Non-pigmented ciliary epithelial cell (primary cell): Measurements from ENCODE around the gene MFN1.

Experiments used
- DNase-seq: peaks from one replicate; pipeline ENCODE4 v3.0.0-alpha.2; 2010; ENCODE audit warnings: low read depth

MFN1 gene

DNA sequence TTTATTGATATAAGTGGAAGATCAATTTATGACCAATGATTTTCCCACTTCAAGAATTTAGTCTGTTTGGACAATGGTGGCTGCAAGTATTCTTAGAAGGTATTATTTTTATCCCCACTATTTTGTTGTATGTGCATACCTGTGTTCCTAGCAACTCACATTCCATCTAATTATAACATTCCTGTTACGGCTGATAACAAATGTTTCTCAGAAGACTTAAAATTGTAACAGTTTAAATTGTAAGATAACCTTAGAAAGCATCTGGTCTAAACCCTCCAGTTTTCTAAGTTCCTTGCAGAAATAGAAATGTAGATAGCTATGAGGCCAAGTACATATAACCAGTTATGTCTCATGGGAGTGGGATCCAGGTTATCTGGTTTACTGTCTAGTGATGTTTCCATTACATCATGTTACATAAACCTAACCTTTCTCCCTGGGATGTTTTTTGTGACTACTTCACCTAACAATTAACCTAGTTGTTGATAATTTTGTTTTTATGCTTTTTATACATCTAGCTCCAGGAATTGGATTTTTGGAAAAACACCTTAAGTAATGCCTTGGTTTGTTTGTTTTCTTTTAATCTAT, 11.1 kb upstream of the MFN1 start:
- DNase-seq: no peak

DNA sequence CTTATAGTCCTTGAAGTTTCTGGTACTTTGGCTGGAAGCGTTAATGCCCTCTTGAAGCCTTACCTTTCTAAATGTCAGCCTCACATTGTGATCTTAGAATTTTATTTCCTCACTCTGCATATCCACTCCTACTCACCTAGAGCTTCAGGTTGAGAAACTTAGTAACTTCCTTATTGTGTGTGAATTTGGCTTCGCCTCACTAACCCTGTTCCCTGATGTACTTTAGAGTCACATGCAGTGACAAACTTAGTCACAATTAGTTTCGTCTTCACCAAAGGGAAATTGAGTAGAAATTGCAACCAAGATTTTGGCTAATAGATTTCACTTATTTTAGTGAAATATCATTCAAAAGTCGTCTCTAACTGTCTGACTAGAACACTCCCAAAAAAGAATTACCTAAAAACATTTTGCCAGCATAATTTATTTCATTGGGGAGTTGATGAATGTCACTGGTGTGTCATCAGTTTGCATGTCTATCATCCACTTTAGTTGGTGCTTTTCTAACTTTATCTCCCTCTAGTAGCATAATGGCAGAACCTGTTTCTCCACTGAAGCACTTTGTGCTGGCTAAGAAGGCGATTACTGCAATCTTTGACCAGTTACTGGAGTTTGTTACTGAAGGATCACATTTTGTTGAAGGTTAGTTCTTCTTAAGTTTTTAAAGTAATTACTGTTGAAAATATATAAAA, 960 bp downstream of the MFN1 start:
- DNase-seq: no peak

DNA sequence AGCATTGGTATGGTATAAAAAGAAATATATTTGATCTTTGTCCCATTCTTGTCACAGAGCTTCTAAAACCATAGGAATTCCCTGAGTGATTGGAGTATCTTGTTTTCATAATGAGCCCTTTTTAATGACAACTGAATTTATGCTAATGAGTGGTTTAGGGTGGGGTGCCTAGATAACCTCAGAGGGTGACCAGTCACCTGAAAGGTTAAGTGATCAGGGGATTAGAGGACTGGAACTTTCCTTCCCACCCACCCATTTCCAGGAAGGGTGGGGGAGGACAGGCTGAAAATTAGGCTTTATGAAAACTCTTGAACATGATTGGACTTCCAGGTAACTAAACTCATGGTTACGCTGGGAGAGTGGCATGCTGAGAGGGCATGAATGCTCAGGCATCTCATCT, 8.5 kb downstream of the MFN1 start:
- DNase-seq: no peak

DNA sequence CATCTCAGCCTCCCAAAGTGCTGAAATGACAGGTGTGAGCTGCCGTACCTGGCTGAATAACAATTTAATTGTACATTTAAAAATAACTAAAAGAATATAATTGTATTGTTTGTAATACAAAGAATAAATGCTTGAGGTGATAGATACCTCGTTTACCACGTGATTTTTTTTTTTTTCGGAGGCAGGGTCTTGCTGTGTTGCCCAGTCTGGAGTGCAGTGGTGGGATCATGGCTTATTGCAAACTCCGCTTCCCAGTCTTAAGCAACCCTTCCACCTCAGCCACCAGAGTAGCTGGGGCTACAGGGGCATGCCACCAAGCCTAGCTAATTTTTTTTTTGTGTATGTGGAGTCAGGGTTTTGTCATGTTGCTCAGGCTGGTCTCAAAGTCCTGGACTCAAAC, 15.8 kb downstream of the MFN1 start:
- no peak for DNase-seq

DNA sequence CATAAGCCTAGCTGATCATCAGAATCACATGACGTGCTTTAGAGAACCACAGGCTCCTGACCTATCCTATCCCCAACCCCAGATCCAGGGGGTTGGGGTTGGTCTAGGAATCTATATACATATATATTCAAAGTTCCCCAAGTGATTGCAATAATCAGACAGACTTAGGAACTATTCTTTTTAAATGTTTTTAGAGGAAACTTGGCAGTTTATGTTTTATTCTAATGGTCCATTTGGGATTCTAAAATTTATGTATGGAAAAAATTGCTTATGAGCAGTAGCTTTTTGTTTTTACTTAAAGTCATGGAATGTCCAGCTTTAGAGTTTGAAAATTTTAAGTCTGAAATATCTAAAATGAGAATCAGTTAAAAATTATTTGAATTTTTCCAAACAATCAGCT, 22.1 kb downstream of the MFN1 start:
- DNase-seq: no peak

DNA sequence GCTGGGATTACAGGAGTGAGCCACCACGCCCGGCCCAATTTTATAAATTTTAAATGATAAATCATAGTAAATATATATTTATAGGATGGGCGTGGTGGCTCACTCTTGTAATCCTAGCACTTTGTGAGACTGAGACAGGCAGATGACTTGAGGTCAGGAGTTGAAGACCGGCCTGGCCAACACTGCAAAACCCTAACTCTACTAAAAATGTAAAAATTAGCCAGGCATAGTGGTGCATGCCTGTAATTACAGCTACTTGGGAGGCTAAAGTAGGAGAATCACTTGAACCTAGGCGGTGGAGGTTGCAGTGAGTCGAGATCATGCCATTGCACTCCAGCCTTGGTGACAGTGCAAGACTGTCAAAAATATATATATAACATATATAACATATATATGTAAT, 26.4 kb downstream of the MFN1 start:
- DNase-seq: no peak

DNA sequence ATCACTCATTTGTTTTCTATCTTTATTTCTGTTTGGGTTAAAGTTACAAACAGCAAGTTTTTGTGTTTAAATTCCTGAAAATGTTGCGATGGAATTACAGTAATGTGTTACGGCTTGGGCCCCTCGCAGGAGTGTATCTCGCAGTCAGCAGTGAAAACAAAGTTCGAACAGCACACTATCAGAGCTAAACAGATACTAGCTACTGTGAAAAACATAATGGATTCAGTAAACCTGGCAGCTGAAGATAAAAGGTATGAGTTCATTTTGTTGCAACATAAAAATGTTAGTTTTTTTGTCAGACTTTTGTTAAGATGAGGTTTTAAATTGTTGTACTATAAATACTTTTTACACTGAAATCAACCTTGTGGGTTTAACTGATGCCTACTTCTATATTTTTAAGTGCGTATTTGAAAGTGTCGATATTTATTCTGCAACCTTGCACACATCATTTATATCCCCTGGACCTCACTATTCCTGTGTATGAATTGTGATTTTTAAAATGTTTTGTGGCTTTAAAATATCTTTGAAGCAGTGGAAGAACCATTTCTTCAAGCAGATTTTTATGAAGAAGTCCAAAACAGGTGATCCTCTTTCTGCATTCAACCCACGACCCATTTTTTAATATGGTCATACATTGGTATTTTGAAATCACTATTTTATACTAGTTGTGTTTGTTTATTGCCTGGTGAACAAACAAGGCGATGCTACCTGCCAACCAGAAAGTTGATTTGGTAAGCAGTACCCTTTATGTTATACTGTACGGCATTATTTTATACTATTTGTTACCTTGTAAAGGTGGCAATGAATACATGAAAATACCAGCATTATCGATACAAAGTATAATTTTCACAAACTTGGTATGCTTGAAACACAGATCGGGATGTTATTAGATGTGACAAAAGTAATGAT, 27.8 kb downstream of the MFN1 start:
- no peak for DNase-seq

DNA sequence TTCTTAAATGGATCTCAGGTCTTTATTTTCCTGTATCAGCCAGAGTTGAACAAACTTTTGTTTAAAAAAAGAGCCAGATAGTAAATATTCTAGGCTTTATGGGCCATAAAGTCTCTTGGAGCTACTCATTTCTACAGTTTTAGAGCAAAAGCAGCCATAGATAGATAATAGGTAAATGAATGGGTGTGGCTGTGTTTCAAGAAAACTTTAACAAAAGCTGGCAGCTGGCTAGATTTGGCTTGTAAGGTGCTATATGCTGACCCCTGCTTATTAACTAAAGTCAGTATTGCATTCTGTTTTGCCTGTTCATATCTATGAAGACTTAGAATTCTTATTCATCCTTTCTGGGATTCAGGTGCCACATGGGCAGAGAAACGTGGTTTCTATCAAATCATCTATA, 29.0 kb downstream of the MFN1 start:
- no peak for DNase-seq

DNA sequence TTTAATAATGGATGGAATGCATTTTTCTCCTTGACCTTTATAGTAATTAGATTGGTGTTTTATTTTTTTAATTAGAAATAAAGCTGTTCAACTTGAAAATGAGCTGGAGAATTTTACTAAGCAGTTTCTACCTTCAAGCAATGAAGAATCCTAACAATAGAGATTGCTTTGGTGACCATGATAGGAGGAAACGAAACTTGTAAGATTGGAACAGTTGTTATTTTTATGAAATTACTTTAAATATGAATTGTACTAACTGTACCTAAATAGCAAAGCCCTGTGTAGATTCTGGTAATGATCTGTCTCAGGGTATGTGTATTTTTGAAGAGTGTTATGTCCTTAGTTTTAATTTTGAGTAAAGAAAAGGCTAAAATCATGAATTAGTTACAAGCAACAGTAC, 44.4 kb downstream of the MFN1 start:
- DNase-seq: no peak

DNA sequence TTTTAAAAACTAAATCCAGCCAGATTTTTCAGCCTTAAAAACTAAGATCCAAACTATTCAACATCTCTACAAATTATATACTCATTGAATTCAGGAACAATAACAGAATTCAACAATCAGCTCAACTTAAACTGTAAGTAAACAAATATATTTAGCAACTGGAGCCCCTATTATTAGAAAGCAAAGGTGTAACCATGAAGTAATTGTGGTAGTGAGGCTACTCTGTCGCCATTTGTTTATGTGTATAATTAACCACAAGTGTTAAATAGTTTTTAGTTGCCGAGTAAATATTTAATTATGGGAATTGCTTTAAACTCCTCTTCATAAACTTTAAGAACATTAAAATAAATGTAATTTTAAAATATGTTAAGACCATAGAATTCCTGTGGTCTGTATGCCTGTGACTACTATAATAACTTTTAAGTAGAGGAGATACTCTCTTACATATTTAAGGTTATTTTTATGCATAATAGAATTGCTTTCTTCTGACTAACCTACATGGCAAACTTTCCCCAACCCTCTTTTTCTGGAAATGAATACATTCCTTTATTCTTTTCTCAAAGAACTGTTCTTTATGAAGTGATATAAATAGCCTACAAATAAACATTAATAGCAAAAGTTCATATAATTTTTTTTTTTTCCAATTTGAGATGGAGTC, 51.2 kb downstream of the MFN1 start:
- peak; percentile 30 for DNase-seq

DNA sequence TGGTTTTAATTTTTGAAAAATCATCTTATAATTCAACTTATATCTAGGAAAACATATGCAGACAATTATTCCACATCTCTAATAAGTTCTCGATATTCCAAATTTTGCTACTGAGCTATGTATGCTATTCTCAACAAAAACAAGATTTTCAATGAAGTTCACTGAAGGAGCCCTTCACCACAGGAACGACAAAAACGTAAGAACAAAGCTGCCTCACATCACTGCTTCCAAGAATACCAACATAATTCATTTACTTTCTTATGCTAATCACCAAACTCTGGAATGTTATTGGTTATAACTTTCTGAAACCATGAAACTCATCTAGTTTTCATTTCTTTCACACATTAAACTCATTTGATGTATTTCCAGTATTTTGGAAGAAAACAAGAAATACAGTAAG, 54.1 kb downstream of the MFN1 start:
- no peak for DNase-seq

DNA sequence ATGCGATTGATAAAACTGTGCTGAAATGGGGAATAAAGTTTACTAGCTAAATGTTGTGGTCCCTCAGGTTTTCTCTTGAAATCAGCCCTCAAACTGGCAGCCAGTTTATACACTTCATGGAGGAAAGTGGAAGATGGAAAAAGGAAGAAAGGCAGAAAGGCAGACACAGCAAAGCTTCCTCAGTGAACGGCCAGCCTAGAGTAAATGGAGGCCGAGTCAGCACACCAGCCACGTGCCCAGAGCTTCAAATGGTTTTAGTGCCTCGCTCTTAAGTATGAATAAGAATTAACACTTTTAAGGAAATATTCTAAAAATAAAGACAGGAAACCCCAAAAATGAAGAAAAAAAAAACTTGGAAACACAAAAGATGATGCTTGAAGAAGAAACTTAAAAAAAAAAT, 55.5 kb downstream of the MFN1 start:
- no peak for DNase-seq

DNA sequence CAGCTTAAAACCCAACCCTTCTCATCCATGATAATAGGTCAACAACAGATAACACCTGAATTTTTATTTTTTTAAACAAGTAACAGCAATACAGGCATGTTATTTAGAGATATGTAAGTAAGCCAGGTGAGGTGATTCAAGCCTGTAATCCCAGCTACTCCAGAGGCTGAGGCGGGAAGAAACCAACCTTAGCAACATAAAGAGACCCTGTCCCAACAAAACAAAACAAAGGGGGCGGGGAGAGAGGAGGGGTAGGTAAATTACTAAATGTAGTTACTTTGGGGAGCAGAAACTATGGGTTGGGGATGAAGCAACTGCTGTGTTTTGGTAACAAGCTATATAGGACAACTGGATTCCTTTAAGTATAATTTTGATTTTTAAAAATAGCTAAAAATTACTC, 56.8 kb downstream of the MFN1 start:
- no peak for DNase-seq

DNA sequence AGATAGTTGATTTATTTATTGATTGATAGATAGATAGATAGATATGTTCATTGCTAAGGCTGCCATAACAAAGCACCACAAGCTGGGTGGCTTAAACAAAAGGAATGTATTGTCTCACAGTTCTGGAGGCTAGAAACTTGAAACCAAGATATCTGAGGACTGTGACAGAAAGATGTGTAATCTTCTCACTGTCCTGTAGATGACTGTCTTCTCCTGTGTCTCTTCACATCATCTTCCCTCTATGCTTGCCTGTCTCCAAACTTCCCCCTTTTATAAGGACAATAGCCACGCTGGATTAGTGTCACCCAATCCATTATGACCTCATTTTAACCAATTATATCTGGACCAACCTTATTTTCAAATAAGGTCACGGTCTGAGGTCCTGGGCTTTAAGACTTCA, 62.8 kb downstream of the MFN1 start:
- no peak for DNase-seq

DNA sequence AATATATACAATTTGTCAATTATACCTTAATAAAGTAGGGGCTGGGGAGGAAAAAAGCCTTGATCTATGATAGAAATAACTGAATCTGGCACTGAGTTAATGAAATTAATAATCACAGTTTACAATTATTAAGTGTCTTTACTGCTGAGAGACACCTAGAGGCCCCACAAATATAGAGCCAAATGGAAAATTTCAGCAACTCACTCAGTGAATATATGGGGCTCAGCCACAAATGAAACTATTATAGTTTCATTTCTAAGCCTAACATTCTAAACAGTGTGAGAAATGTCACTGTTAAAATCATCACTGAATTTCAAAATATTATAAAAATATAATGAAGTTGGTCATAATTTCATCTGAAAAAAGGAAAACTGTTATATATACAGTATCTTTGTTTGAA, 63.5 kb downstream of the MFN1 start:
- no peak for DNase-seq

DNA sequence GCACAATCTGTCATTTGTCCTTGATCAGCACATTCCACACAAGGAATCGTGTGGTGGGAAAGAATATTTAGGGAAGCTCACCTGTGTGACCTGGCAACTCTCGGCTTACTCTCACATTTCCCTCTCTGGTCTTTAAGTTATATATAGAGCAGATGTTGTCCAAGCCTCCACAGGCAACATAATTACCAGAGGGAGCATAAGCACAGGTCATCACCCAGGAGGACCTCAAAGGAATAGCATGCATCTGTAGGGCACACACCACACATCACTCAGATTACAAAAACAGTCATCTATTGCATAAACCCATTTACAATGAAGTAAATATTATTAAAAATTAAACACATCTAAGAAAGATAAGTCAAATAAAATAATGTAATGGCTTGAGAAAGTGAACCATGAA, 67.3 kb downstream of the MFN1 start:
- no peak for DNase-seq

DNA sequence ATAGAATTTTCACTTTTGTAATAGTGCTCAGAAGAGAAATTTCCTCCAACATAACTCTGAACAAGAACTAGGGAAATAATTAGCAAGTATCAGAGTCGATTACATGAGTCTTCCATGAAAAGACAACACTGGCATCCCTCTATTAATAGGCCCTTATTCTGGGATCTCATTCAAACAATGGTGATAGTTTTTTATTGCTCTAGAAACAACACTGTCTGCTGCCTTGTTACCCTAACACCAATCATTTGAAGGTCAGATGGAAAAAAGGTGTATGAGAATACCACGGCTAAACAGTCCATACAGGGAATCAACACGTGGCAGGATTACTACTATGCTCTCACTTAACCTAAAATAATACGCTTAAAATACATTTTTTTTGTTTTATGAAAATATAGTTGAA, 67.9 kb downstream of the MFN1 start:
- DNase-seq: no peak

DNA sequence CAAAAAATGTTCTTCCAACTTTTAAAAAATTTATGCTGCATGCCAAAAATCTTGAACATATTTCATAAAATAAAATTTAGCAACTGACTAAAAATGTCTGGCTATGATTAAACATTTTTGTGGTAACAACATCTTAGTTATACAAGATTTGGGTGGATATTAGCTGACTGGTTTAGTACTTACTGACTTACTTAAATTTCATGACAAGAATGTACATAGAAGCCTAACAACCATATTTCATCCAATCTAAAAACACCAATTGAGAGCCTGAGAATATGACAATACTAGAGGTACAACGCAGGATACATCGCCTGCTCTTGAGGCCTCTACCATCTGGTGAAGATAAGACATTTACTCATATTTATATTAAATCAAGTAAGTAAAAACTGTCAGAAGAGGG, 69.2 kb downstream of the MFN1 start:
- no peak for DNase-seq

DNA sequence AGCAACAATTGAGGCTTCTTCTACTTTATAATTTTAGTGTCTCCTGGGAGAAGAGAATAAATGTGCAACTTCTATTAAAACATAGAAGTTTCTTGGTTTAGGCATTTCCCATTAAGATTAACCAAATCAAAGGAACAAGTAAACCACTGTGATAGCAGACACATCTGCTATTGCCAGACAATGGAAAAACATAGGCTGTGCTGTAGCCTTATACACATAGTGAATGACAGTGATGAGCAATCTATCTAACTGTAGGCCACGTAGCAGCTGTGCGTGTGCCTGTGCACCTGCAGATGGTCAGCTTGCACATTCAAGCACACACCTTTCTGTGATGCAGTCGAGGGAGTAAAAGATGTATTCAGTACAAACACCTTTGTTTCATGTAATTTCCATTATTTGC, 71.1 kb downstream of the MFN1 start:
- no peak for DNase-seq

DNA sequence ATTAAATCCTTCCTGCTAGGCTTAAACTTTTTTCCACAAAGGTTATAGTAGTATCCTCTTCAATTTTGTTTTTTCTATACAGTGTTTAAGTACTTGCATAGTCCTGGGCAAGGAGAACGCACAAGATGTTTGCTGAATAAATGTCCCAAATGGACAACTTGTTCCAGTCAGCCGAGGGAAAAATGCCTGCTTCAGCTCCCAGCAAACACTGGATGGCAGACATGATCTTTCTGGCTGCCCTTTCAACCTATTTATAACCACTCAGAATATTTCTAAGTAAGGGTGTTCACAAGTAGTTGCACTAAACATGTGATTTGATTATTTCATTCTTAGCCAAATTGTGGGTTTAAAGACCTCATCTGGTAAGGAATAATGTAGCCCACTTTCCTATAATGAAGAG, 74.0 kb downstream of the MFN1 start:
- no peak for DNase-seq

DNA sequence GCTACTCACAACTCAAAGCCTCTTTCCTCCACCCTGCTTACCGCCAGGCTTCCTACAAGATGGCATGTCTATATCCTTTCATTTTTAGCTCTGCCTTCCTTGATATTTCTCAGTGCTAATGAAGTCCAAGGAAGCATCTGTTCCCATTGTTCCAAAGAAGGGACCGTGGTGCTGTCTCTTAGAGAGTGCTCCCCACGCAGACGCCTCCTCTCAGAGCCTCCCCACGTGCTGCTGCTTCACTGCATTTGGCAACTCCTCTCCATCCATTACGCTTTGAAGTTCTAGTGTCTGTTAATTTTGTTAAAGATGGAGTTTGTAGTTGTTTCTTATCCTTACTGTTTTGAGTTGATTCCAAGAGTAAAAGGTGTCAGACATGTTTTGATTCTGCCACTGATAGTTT, 77.6 kb downstream of the MFN1 start:
- DNase-seq: no peak

DNA sequence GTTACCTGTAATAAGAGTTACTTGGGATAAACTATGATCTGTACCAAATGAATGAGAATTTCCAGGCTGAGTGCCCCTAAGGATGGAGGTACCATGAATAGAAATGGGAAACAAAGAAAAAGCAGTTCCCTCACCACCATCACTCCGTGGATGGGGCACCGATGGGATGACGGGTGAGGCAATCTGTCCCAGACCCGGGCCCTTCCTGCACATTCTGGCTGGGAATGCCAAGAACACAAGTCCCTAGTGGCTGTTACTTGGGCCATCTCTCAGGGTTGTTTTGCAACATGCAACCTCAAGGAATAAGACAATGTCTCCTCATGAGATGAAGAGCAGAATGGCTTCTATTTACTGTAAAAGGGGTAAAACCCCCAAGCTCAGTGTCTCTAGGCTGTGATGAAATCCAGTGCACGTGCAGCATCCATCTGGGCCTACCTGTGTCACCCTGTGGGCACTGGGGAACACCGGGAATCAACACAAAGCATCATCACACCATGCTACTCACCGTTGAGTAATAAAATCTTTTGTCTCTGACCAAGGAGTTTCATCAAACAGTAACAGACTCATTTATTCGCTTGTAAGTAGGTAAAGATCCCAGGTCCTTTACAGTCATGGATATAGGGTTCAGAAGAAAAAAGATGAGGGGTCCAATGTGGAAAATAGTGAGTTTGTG, 81.5 kb downstream of the MFN1 start:
- no peak for DNase-seq
